GM12874 (cell line): ENCODE measurements around the gene SMG6.
A peak's percentile ranks its signal among the peaks of the same experiment; 100 is the strongest.

Experiments
- CTCF ChIP-seq: IDR thresholded peaks from 2 replicates; pipeline ENCODE4 v1.5.1; 2011; ENCODE audit warnings: low read depth, mild to moderate bottlenecking, control low read depth, low read length, moderate library complexity; ENCODE audit not compliant: insufficient read depth

SMG6 gene

GRCh38 chr17:2054512-2055291 lies 248.9 kb downstream of the SMG6 start, which contains the start of gene HIC1:
TSS of gene HIC1 (plus strand) at chr17:2055103. CDS start at chr17:2056691, 1,588 bp downstream.
- peak; percentile 93 for TF ChIP-seq CTCF

GRCh38 chr17:2054262-2054511 lies 249.4 kb downstream of the SMG6 start:
- TF ChIP-seq CTCF: no peak

GRCh38 chr17:2053380-2054261 lies 250.0 kb downstream of the SMG6 start:
- TF ChIP-seq CTCF: peak; percentile 85

- no peak for TF ChIP-seq CTCF
Observed at GRCh38 chr17:2051933-2052559, 251.5 kb downstream of the SMG6 start.

- no peak for TF ChIP-seq CTCF
Observed at GRCh38 chr17:2051061-2051932, 252.3 kb downstream of the SMG6 start.

- 0 out of 2 replicates have a peak, but pooled peaks have one; percentile 9 for TF ChIP-seq CTCF
Observed at GRCh38 chr17:2050300-2051060, 253.1 kb downstream of the SMG6 start.
